Pancreas (tissue), 10 donors: ENCODE measurements around the gene BLTP1. TPM values are rescaled to one million over a fixed set of nuclear protein-coding genes. Genes with fewer than 3 reads are reported as not detected.

Experiments
- ATAC-seq, 4 donors: fragments of 200-7000 bp; cut with Tn5 transposase; one replicate each; pipeline versions ENCODE4 v1.8.0 to v1.9.1; 2020; ENCODE audit warnings: mild to moderate bottlenecking in 4 of 4, moderate library complexity in 4 of 4
- DNase-seq, 6 donors: peaks; one replicate each; pipeline ENCODE4 v3.0.0-alpha.2; 2020
- FAIRE-seq: peaks from 2 replicates; lab custom pipeline; 2012; peaks lifted over from hg19 to GRCh38; lab: Jason Lieb, UNC
- H3K27ac ChIP-seq, 4 donors: fragments of 200-600 bp; sonication (generic); 1 replicate in 3 of 4; 2 replicates in 1 of 4; pipeline versions ENCODE4 v1.5.0 to v1.8.0; 2020
- H3K27me3 ChIP-seq, 4 donors: fragments of 200-600 bp; one replicate each; pipeline ENCODE4 v1.8.0; 2021
- H3K36me3 ChIP-seq, 3 donors: fragments of 200-600 bp; sonication (generic) in 1 of 3; one replicate each; pipeline versions ENCODE4 v1.5.0 to v1.8.0; 2020 to 2021
- H3K4me1 ChIP-seq, 3 donors: fragments of 200-600 bp; one replicate each; pipeline ENCODE4 v1.8.0; 2021
- H3K4me3 ChIP-seq, 4 donors: fragments of 200-600 bp; sonication (generic) in 2 of 4; one replicate each; pipeline versions ENCODE4 v1.5.0 to v1.8.0; 2020 to 2021
- H3K9me3 ChIP-seq, 4 donors: fragments of 200-600 bp; one replicate each; pipeline ENCODE4 v1.8.0; 2021
- WGBS, 2 donors: extraction: QIAGEN DNeasy Blood & Tissue Kit; methylation state at CpG; one replicate each; pipeline ENCODE4 v1.1.7; 2013; 5-methylcytosine and 5-hydroxymethylcytosine counted together
- intact Hi-C, 3 donors: fragments of 100-400 bp; cut with DNase I; formaldehyde crosslinking; loops; one replicate each; pipeline versions ENCODE4 v1.11.1 to v1.14.2; 2022
- polyA plus RNA-seq, 2 donors: library from polyadenylated mRNA; stranded (reverse); fragments of 200-250 nt; gene quantifications; one replicate each; pipeline ENCODE4 v1.2.3, GENCODE V29; 2013
- total RNA-seq, 6 donors: library from RNA; stranded (reverse); fragmentation: NEBNext Ultra II Directional in 4 of 6; extraction: Animal tissue kit (Norgen Biotek cat#: 25700) in 4 of 6; gene quantifications; one replicate each; pipeline versions ENCODE4 v1.2.1 to v1.2.4, GENCODE V29; 2021 to 2023
- TF ChIP-seq, protein P1 (sequence below), 4 donors: fragments of 200-600 bp; sonication (generic) in 3 of 4; IDR thresholded peaks; one replicate each; pipeline versions ENCODE4 v1.5.0 to v1.8.0; 2021; ENCODE audit warnings: antibody characterized with exemption in 4 of 4
- donor health status: healthy with polysubstance abuse.
- donor health status: DM: no; HTN: no; CAD: no; lungs with moderate emphysema.
- donor health status: DM: no; HTN: no; CAD: no.
- donor health status: control.
- donor health status: control.
- donor health status: Bipolar disorder and iron deficiency.
- donor health status: DM: yes; HTN: yes; CAD: no.
- donor health status: DM: no; HTN: no; CAD: no.
- donor health status: DM: no; HTN: no; CAD: no.
- donor health status: DM: yes; HTN: yes; CAD: no.

Gene BLTP1
- total and polyA plus RNA-seq, 8 donors, result 8.6 to 41.3 (median 29.5) TPM

DNA sequence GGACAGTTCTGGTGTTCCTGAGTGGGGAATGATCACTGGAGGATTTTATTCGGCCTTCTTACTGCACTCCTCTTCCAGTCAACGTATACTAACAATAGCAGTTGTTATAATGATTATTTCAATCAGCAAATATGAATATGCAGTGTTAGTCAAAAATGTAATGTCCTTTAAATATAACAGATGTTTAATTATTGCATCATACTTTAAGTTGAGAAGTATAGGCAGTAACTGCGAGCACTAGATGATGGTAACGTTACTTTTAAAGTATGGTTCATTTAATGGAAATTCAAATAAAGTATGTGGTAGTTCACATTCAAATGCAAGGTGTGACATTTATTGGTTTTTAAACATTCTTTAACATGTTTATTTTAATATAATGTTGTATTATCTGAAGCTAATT lies 5.5 kb upstream of the BLTP1 start:
- H3K27ac ChIP-seq, result no peak overlapping the region
- ATAC-seq, result no peak
- DNase-seq, result no peak
- H3K9me3 ChIP-seq, result no peaks in the 10 kb centered on the region
- TF ChIP-seq, protein P1, sequence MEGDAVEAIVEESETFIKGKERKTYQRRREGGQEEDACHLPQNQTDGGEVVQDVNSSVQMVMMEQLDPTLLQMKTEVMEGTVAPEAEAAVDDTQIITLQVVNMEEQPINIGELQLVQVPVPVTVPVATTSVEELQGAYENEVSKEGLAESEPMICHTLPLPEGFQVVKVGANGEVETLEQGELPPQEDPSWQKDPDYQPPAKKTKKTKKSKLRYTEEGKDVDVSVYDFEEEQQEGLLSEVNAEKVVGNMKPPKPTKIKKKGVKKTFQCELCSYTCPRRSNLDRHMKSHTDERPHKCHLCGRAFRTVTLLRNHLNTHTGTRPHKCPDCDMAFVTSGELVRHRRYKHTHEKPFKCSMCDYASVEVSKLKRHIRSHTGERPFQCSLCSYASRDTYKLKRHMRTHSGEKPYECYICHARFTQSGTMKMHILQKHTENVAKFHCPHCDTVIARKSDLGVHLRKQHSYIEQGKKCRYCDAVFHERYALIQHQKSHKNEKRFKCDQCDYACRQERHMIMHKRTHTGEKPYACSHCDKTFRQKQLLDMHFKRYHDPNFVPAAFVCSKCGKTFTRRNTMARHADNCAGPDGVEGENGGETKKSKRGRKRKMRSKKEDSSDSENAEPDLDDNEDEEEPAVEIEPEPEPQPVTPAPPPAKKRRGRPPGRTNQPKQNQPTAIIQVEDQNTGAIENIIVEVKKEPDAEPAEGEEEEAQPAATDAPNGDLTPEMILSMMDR (IDR thresholded peaks at IDR 0.05), result no peak
- 69 to 87% methylated on average over 4 of the region's 4 CpGs for WGBS, 2 donors
- no peak overlapping the region for H3K4me3 ChIP-seq
- H3K36me3 ChIP-seq, result no peaks in the 10 kb centered on the region
- peaks cover 0 to 5% (median 0%) of the 10 kb centered on the region in 3 donors for H3K4me1 ChIP-seq
- FAIRE-seq, result no peak
- intact Hi-C loops, result no loop called here
- no peaks in the 10 kb centered on the region for H3K27me3 ChIP-seq

DNA sequence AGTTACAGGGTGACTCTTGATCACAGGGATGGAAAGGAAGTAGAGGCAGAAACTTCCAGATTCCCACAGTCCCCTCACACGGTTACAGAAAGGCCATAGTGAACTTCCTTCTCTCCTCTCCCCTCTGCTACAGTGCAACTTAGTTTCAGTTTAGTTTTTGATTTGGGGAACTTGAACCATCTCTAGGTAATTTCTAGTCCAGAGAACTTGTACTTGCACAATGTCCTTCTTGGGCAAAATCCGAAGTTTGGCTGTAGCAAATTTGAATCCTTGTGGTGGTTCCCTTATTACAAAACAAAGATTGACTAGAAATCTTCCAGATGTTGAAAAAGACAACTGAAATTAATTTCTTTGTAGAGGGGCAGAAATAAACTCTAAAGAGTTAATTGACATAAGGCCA lies 1.2 kb upstream of the BLTP1 start:
- peak overlapping the region in 1 of 4 donors; percentile 97 for H3K4me3 ChIP-seq
- peaks cover 0 to 11% (median 4%) of the 10 kb centered on the region in 3 donors for H3K4me1 ChIP-seq
- H3K9me3 ChIP-seq, result no peaks in the 10 kb centered on the region
- peaks cover 0 to 5% (median 0%) of the 10 kb centered on the region in 3 donors for H3K36me3 ChIP-seq
- ATAC-seq (no peak), FAIRE-seq (no peak), DNase-seq (no peak)
- H3K27ac ChIP-seq, result peak overlapping the region in 2 of 4 donors; percentile 91 to 92
- TF ChIP-seq, protein P1 (IDR thresholded peaks at IDR 0.05), result no peak
- intact Hi-C loops, result no loop called here
- WGBS, 2 donors, result 86 to 96% methylated on average over 2 of the region's 2 CpGs
- H3K27me3 ChIP-seq, result no peaks in the 10 kb centered on the region

DNA sequence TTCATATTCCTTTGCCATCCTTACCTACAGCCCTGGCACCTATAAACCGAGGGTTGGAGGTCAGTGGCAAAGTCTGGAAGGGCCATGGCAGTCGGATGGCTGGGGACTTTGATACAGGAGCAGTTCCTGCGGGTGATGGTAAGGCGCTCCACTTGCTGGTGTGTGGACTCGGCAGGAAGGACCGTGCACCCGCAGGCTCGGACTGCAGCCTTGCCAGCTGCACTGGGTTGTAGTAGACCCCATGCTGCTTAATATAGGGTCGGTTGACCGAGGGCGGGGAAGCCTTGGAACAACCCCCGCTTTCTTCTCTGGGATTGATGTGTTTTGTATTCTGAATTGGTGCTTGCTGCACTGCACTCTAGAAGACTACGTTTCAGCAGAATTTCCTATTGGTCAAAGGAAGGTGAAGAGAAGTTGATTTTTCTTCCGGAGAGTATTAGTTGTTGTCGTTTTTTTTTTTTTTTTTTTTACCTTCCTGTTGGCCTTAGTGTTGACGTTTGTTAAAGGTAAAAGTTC lies 638 bp downstream of the BLTP1 start:
- H3K36me3 ChIP-seq, result peaks cover 0 to 5% (median 0%) of the 10 kb centered on the region in 3 donors
- peak overlapping the region; percentile 90 to 97 (median 90) for H3K4me3 ChIP-seq
- intact Hi-C loops, result no loop called here
- WGBS, 2 donors, result 0 to 1% methylated on average over 16 of the region's 16 CpGs
- H3K27ac ChIP-seq, result peak overlapping the region; percentile 86 to 92 (median 89)
- H3K4me1 ChIP-seq, result peaks cover 0 to 11% (median 4%) of the 10 kb centered on the region in 3 donors
- no peaks in the 10 kb centered on the region for H3K27me3 ChIP-seq
- FAIRE-seq, result no peak
- ATAC-seq, result peak; percentile 57 to 74 (median 66)
- TF ChIP-seq, protein P1 (IDR thresholded peaks at IDR 0.05), result no peak
- DNase-seq, result peak in 4 of 6 donors; percentile 36 to 67 (median 50)
- H3K9me3 ChIP-seq, result no peaks in the 10 kb centered on the region

DNA sequence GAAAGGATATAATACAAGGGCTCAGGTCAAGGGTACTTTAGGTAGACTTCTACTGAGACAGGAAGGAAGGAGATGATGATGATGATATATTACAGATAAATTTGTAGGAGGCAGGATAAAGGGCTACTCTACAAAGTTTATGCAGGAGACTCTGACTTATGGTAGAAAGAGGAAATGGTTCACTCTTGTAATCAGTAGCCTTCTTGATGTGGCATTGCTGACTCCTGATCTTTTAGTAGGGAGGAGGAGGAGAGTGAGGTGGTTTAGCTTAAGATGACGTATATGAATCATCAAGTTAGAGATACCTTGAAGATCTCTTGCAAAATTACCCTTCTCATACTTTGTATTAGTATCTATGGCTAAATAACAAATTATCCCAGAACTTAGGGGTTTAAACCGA lies 4.7 kb downstream of the BLTP1 start:
- intact Hi-C loops, result no loop called here
- WGBS, 2 donors, result 97 to 100% methylated on average over 2 of the region's 2 CpGs
- FAIRE-seq (no peak), DNase-seq (no peak), ATAC-seq (no peak)
- H3K4me3 ChIP-seq, result no peak overlapping the region
- no peaks in the 10 kb centered on the region for H3K9me3 ChIP-seq
- peaks cover 0 to 10% (median 6%) of the 10 kb centered on the region in 3 donors for H3K4me1 ChIP-seq
- no peaks in the 10 kb centered on the region for H3K27me3 ChIP-seq
- peaks cover 0 to 5% (median 0%) of the 10 kb centered on the region in 3 donors for H3K36me3 ChIP-seq
- TF ChIP-seq, protein P1 (IDR thresholded peaks at IDR 0.05), result no peak
- H3K27ac ChIP-seq, result no peak overlapping the region

DNA sequence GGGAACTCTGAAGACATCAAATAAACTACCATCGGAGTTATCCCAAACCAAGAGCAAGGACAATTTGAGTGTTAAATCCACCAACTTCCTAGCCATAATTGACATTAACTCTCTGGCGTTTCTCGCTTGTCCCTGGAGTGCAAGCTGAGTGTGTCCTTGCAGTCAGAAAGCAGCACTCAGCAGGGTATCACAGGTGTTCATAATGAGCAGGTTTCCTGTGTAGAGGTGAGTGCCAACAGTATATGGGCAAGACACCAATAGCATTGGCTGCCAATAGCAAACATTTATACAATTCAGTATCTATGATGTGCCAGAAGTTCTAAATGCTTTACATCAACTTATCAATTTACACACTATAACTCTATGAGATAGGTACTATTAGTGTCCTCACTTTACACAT lies 11.2 kb downstream of the BLTP1 start:
- Histone ChIP-seq H3K27ac (no peak overlapping the region), H3K9me3 (no peaks in the 10 kb centered on the region), H3K4me1 (peaks cover 5 to 20% (median 18%) of the 10 kb centered on the region in 3 donors), H3K36me3 (no peaks in the 10 kb centered on the region), H3K4me3 (no peak overlapping the region), H3K27me3 (no peaks in the 10 kb centered on the region)
- DNase-seq (peak in 2 of 6 donors; percentile 25 to 29), ATAC-seq (peak; percentile 81 to 95 (median 89)), FAIRE-seq (no peak)
- TF ChIP-seq, protein P1 (IDR thresholded peaks at IDR 0.05), result no peak
- 37 to 45% methylated on average over 3 of the region's 3 CpGs for whole genome bisulfite sequencing, 2 donors
- intact Hi-C loops, result no loop called here
